Measurements from ENCODE around the gene FXYD5. TPM values are rescaled to one million over a fixed set of nuclear protein-coding genes. Genes with fewer than 3 reads are reported as not detected.

Gene FXYD5
- total and polyA plus RNA-seq, 9 donors: 13.3 to 28.1 (median 20.0) TPM

DNA sequence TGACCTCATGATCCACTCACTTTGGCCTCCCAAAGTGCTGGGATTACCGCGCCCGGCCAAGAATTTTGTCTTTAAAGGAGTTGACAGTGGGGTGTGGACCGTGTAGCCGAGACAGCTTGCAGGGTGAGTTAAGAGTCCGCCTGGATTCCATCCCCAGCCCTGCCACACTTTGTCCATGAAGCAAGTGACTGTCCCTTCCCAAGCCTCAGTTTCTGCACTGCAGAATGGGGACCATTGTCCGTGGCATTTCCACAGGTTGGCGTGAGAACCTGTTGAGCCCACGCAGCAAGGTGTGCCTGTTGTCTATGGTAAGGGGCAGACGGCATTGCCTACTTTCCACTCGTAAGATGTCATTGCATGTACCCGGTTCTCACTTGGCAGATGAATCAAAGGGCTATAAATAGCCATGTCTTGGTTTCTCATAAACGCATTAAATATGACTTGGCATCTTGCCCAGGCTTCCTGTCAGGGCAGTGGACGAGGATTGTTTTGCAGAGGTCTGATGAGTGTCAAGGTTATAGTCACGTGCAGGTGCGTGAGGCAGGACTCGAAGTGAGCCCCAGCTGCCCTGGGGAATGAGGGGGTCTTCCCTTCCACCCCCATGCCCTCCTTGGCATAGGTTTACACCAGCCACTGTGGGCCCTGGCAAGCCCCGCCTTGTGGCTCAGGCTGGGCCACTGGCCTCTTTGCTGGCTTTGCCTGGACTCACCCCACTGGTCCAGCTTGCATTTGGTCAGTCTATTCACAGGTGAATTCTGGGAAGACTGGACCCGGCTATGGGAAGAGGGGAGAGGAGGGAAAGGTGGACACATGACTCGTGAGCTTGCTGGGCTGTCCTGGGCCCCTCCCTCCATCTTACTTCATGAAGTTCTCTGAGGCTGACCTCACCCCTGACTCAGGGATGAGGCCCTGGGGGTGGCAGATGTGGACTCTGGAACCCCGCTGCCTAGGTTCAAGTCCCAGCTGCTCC is 59.4 kb downstream of the FXYD5 start:
- no peak overlapping the region for H3K4me3 ChIP-seq (ENCODE audit: low read length)
- 41% methylated on average over 9 of the region's 21 CpGs for WGBS (ENCODE audit: insufficient coverage)

DNA sequence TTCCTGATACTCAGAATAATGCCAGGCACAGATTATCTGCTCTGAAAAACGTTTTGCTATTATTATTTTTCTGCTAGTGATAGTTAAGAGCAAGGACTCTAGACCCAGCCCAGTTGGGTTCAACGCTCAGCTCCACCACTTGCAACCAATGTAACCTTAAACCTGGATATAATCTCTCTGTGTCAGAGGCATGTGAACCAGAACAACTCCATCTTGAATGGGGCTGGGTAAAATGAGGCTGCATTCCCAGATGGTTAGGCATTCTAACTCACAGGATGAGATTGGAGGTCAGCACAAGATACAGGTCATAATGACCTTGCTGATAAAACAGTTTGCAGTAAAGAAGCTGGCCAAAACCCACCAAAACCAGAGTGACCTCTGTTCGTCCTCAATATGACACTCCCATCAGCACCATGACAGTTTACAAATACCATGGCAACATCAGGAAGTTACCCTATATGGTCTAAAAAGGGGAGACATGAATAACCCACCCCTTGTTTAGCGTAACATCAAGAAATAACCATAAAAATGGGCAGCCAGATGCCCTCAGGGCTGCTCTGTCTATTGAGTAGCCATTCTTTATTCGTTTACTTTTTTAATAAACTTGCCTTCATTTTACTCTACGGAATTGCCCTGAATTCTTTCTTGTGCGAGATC is 60.4 kb downstream of the FXYD5 start:
- H3K27me3 ChIP-seq (ENCODE audit: control insufficient read depth, insufficient read depth, low read length): no peaks in the 10 kb centered on the region
- peaks cover 14% of the 10 kb centered on the region for H3K4me1 ChIP-seq (ENCODE audit: control insufficient read depth, insufficient read depth, low read length)
- no peak overlapping the region for H3K4me3 ChIP-seq (ENCODE audit: low read length)
- H3K9me3 ChIP-seq (replicated peaks; ENCODE audit: control insufficient read depth, low read depth, low read length): peaks cover 5% of the 10 kb centered on the region
- peak overlapping the region; percentile 88 for H3K27ac ChIP-seq (ENCODE audit: low read length)
- no peaks in the 10 kb centered on the region for H3K36me3 ChIP-seq (ENCODE audit: control insufficient read depth, insufficient read depth, low read length)
- DNase-seq: no peak
- 100% methylated on average over 2 of the region's 7 CpGs for WGBS (ENCODE audit: insufficient coverage)

More for the DNA sequence above, 59.4 kb downstream of the FXYD5 start:
- Histone ChIP-seq H3K36me3 (ENCODE audit: control insufficient read depth, insufficient read depth, low read length) (no peaks in the 10 kb centered on the region), H3K27me3 (ENCODE audit: control insufficient read depth, insufficient read depth, low read length) (no peaks in the 10 kb centered on the region), H3K9me3 (replicated peaks; ENCODE audit: control insufficient read depth, low read depth, low read length) (peaks cover 5% of the 10 kb centered on the region), H3K4me1 (ENCODE audit: control insufficient read depth, insufficient read depth, low read length) (peaks cover 14% of the 10 kb centered on the region), H3K27ac (ENCODE audit: low read length) (peak overlapping the region; percentile 88)
- peak; percentile 90 for DNase-seq

DNA sequence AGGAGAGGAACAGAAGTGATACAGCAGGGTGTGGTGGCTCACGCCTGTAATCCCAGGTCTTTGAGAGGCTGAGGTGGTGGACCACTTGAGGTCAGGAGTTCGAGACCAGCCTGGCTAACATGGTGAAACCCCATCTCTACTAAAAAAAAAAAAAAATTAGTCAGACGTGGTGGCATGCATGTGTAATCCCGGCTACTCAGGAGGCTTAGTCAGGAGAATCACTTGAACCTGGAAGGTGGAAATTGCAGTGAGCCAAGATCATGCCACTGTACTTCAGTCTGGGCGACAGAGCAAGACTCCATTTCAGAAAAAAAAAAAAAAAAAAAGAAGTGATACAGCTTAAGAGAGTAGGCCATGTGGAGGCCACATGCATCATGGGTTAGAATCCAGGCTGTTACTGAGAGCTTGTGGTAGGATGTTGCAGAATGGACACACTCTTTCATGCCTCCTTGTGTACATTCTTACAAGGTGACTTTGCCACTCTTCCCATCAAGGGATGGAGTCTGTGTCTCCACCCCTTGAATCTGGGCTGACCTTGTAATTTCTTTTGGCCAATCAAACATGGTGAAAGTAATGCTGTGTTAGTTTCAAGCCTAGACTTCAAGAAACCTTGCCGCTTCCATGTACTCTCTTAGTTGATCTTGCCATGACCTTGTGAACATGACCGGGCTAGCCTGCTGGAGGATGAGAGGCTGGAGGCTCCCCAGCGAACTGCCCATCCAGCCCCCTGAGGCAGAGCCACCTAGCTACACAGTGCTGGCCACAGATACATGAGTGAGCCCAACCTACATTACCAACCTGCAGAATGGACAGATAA is 61.7 kb downstream of the FXYD5 start:
- Histone ChIP-seq H3K27ac (ENCODE audit: low read length) (no peak overlapping the region), H3K27me3 (ENCODE audit: control insufficient read depth, insufficient read depth, low read length) (no peaks in the 10 kb centered on the region), H3K36me3 (ENCODE audit: control insufficient read depth, insufficient read depth, low read length) (no peaks in the 10 kb centered on the region), H3K4me1 (ENCODE audit: control insufficient read depth, insufficient read depth, low read length) (peaks cover 14% of the 10 kb centered on the region), H3K4me3 (ENCODE audit: low read length) (no peak overlapping the region), H3K9me3 (replicated peaks; ENCODE audit: control insufficient read depth, low read depth, low read length) (peaks cover 5% of the 10 kb centered on the region)
- WGBS (ENCODE audit: insufficient coverage): 82% methylated on average over 3 of the region's 8 CpGs
- no peak for DNase-seq

DNA sequence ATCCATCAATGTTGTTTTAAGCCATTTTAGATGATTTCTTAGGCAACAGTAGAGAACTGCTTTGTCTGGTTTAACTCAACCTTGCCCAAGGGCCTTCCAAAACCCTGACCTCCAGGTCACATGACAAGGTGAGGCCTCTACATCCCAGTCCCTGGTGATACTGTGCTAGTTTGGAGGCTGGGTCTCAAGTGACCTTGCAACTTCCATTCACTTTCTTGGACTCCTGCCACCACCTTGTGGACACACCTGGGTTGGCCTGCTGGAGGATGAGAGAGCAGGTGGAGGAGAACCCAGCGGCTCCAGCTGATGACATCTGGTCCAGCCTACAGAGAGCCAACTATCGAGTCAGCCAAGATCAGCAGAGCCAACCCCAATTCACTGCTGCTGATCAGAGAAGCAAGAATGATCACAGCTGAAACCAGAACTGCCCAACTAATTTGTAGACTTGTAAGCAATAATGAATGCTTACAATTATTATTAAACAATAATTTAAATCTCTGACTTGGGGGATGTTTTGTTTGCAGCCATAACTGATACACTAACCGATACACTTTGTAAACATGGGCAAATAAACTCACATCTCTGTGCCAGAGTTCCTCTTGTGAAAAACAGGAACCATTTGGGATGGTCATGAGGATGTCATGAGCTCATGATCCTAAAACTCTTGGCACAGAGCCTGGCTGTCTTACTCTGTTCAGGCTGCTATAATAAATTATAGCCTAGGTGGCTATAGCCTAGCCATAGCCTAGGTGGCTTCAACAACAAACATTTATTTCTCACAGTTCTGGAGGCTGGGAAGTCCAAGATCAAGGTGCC is 62.5 kb downstream of the FXYD5 start:
- DNase-seq: peak; percentile 72
- peaks cover 14% of the 10 kb centered on the region for H3K4me1 ChIP-seq (ENCODE audit: control insufficient read depth, insufficient read depth, low read length)
- H3K9me3 ChIP-seq (replicated peaks; ENCODE audit: control insufficient read depth, low read depth, low read length): peaks cover 5% of the 10 kb centered on the region
- no peak overlapping the region for H3K27ac ChIP-seq (ENCODE audit: low read length)
- 86% methylated on average over 1 of the region's 3 CpGs for WGBS (ENCODE audit: insufficient coverage)
- H3K27me3 ChIP-seq (ENCODE audit: control insufficient read depth, insufficient read depth, low read length): no peaks in the 10 kb centered on the region
- H3K4me3 ChIP-seq (ENCODE audit: low read length): no peak overlapping the region
- H3K36me3 ChIP-seq (ENCODE audit: control insufficient read depth, insufficient read depth, low read length): no peaks in the 10 kb centered on the region

DNA sequence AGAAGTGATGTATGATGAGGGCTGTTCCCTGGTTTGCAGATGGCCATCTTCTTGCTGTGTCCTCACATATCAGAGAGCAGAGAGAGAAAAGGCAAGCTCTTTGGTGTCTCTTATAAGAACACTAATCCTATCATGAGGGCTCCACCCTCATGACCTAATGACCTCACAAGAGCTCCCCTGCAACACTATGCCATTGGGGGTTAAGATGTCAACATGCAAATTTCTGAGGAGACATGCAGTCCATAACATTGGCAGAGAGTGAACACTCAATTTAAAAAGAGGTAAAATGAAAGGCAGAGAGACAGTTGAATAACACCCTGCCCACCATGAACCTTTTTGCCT is 63.1 kb downstream of the FXYD5 start:
- Histone ChIP-seq H3K27me3 (ENCODE audit: control insufficient read depth, insufficient read depth, low read length) (no peaks in the 10 kb centered on the region), H3K4me1 (ENCODE audit: control insufficient read depth, insufficient read depth, low read length) (peaks cover 11% of the 10 kb centered on the region), H3K27ac (ENCODE audit: low read length) (no peak overlapping the region), H3K36me3 (ENCODE audit: control insufficient read depth, insufficient read depth, low read length) (no peaks in the 10 kb centered on the region), H3K9me3 (replicated peaks; ENCODE audit: control insufficient read depth, low read depth, low read length) (peaks cover 5% of the 10 kb centered on the region), H3K4me3 (ENCODE audit: low read length) (no peak overlapping the region)
- DNase-seq: no peak

DNA sequence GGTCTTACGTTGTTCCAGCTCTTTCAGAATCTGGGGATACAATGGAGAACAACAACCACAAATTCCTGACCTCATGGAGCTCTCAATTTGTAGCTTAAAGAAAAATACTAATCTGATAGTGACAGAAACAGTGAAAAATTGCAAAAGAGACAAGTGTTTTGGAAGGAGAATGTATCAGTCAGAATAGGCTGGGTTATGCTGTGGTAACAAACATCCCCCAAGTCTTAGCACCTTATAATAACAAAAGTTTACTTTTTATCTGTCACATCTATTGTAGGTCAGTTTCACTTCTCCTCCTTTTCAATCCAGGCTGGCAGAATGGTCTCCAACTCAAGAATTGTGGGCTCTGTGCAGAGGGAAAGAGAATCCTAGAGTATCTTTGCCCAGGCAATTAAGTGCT is 64.5 kb downstream of the FXYD5 start:
- Histone ChIP-seq H3K27ac (ENCODE audit: low read length) (no peak overlapping the region), H3K27me3 (ENCODE audit: control insufficient read depth, insufficient read depth, low read length) (no peaks in the 10 kb centered on the region), H3K4me3 (ENCODE audit: low read length) (no peak overlapping the region), H3K36me3 (ENCODE audit: control insufficient read depth, insufficient read depth, low read length) (no peaks in the 10 kb centered on the region), H3K4me1 (ENCODE audit: control insufficient read depth, insufficient read depth, low read length) (peaks cover 6% of the 10 kb centered on the region), H3K9me3 (replicated peaks; ENCODE audit: control insufficient read depth, low read depth, low read length) (peaks cover 7% of the 10 kb centered on the region)
- WGBS (ENCODE audit: insufficient coverage): no CpG with 5 or more reads among the region's 1 CpG
- no peak for DNase-seq

Other genes with a start within 250 kb of the FXYD5 start
- gene ZNF30, start 227.8 kb upstream of the FXYD5 start, total RNA-seq: 3.9 TPM
- 1 to 10 TPM; 2.8 to 4.9 (median 3.6) TPM for gene ZNF30, start 227.8 kb upstream of the FXYD5 start, polyA plus RNA-seq (ENCODE audit: insufficient read depth in 1 of 8, insufficient read length in 8 of 8, low replicate concordance in 1 of 8)
- gene ZNF792, start 190.5 kb upstream of the FXYD5 start, total RNA-seq: 5.1 TPM
- 1 to 10 TPM; 2.1 to 3.3 (median 2.5) TPM for gene ZNF792, start 190.5 kb upstream of the FXYD5 start, polyA plus RNA-seq (ENCODE audit: insufficient read depth in 1 of 8, insufficient read length in 8 of 8, low replicate concordance in 1 of 8)
- 16.0 TPM for gene GRAMD1A, start 154.4 kb upstream of the FXYD5 start, total RNA-seq
- gene GRAMD1A, start 154.4 kb upstream of the FXYD5 start, polyA plus RNA-seq (ENCODE audit: insufficient read depth in 1 of 8, insufficient read length in 8 of 8, low replicate concordance in 1 of 8): 10 to 100 TPM; 33.3 to 48.0 (median 38.4) TPM
- gene SCN1B, start 124.3 kb upstream of the FXYD5 start, total RNA-seq: 3.2 TPM
- 1 to 10 TPM; 3.0 to 6.7 (median 3.7) TPM for gene SCN1B, start 124.3 kb upstream of the FXYD5 start, polyA plus RNA-seq (ENCODE audit: insufficient read depth in 1 of 8, insufficient read length in 8 of 8, low replicate concordance in 1 of 8)
- 0.13 TPM for gene HPN, start 113.0 kb upstream of the FXYD5 start, total RNA-seq
- gene HPN, start 113.0 kb upstream of the FXYD5 start, polyA plus RNA-seq (ENCODE audit: insufficient read depth in 1 of 8, insufficient read length in 8 of 8, low replicate concordance in 1 of 8): 10 to 100 TPM in 1 of 8 donors, 1 to 10 TPM in 1, under 1 TPM in 5, not detected in 1; 0.14 to 15.6 (median 0.50) TPM
- gene FXYD3, start 38.9 kb upstream of the FXYD5 start, total RNA-seq: 0.35 TPM
- 1 to 10 TPM in 3 of 8 donors, under 1 TPM in 4, not detected in 1; 0.31 to 9.3 (median 0.65) TPM for gene FXYD3, start 38.9 kb upstream of the FXYD5 start, polyA plus RNA-seq (ENCODE audit: insufficient read depth in 1 of 8, insufficient read length in 8 of 8, low replicate concordance in 1 of 8)
- gene LGI4, start 19.7 kb upstream of the FXYD5 start, total RNA-seq: 8.6 TPM
- 10 to 100 TPM in 6 of 8 donors, 1 to 10 TPM in 2; 8.4 to 16.3 (median 11.3) TPM for gene LGI4, start 19.7 kb upstream of the FXYD5 start, polyA plus RNA-seq (ENCODE audit: insufficient read depth in 1 of 8, insufficient read length in 8 of 8, low replicate concordance in 1 of 8)
- 152 TPM for gene FXYD1, start 15.9 kb upstream of the FXYD5 start, total RNA-seq
- 100 to 1,000 TPM; 144 to 301 (median 206) TPM for gene FXYD1, start 15.9 kb upstream of the FXYD5 start, polyA plus RNA-seq (ENCODE audit: insufficient read depth in 1 of 8, insufficient read length in 8 of 8, low replicate concordance in 1 of 8)
- 0.71 TPM for gene FXYD7, start 11.5 kb upstream of the FXYD5 start, total RNA-seq
- 1 to 10 TPM in 2 of 8 donors, under 1 TPM in 6; 0.38 to 1.4 (median 0.63) TPM for gene FXYD7, start 11.5 kb upstream of the FXYD5 start, polyA plus RNA-seq (ENCODE audit: insufficient read depth in 1 of 8, insufficient read length in 8 of 8, low replicate concordance in 1 of 8)
- not detected for gene FAM187B, start 74.0 kb downstream of the FXYD5 start, total RNA-seq
- gene FAM187B, start 74.0 kb downstream of the FXYD5 start, polyA plus RNA-seq (ENCODE audit: insufficient read depth in 1 of 8, insufficient read length in 8 of 8, low replicate concordance in 1 of 8): not detected
- gene LSR, start 94.3 kb downstream of the FXYD5 start, total RNA-seq: 2.9 TPM
- gene LSR, start 94.3 kb downstream of the FXYD5 start, polyA plus RNA-seq (ENCODE audit: insufficient read depth in 1 of 8, insufficient read length in 8 of 8, low replicate concordance in 1 of 8): 10 to 100 TPM in 1 of 8 donors, 1 to 10 TPM in 7; 3.2 to 15.2 (median 5.7) TPM
- gene USF2, start 114.2 kb downstream of the FXYD5 start, total RNA-seq: 44.9 TPM
- gene USF2, start 114.2 kb downstream of the FXYD5 start, polyA plus RNA-seq (ENCODE audit: insufficient read depth in 1 of 8, insufficient read length in 8 of 8, low replicate concordance in 1 of 8): 100 to 1,000 TPM; 102 to 132 (median 109) TPM
- gene HAMP, start 127.8 kb downstream of the FXYD5 start, total RNA-seq: 0.18 TPM
- gene HAMP, start 127.8 kb downstream of the FXYD5 start, polyA plus RNA-seq (ENCODE audit: insufficient read depth in 1 of 8, insufficient read length in 8 of 8, low replicate concordance in 1 of 8): under 1 TPM in 7 of 8 donors, not detected in 1; 0.04 to 0.41 (median 0.10) TPM
- 2.6 TPM for gene MAG, start 137.4 kb downstream of the FXYD5 start, total RNA-seq
- gene MAG, start 137.4 kb downstream of the FXYD5 start, polyA plus RNA-seq (ENCODE audit: insufficient read depth in 1 of 8, insufficient read length in 8 of 8, low replicate concordance in 1 of 8): 1 to 10 TPM in 3 of 8 donors, under 1 TPM in 5; 0.16 to 2.5 (median 0.48) TPM
- gene CD22, start 174.5 kb downstream of the FXYD5 start, total RNA-seq: 3.3 TPM
- gene CD22, start 174.5 kb downstream of the FXYD5 start, polyA plus RNA-seq (ENCODE audit: insufficient read depth in 1 of 8, insufficient read length in 8 of 8, low replicate concordance in 1 of 8): 1 to 10 TPM in 3 of 8 donors, under 1 TPM in 5; 0.55 to 8.9 (median 0.92) TPM
- gene FFAR1, start 193.2 kb downstream of the FXYD5 start, total RNA-seq: 0.04 TPM
- under 1 TPM in 2 of 8 donors, not detected in 6; 0.07 to 0.14 TPM for gene FFAR1, start 193.2 kb downstream of the FXYD5 start, polyA plus RNA-seq (ENCODE audit: insufficient read depth in 1 of 8, insufficient read length in 8 of 8, low replicate concordance in 1 of 8)
- gene FFAR3, start 203.7 kb downstream of the FXYD5 start, total RNA-seq: 0.22 TPM
- gene FFAR3, start 203.7 kb downstream of the FXYD5 start, polyA plus RNA-seq (ENCODE audit: insufficient read depth in 1 of 8, insufficient read length in 8 of 8, low replicate concordance in 1 of 8): under 1 TPM in 5 of 8 donors, not detected in 3; 0.06 to 0.24 (median 0.16) TPM
- not detected for gene GPR42, start 216.3 kb downstream of the FXYD5 start, total RNA-seq
- under 1 TPM in 1 of 8 donors, not detected in 7; 0.15 TPM for gene GPR42, start 216.3 kb downstream of the FXYD5 start, polyA plus RNA-seq (ENCODE audit: insufficient read depth in 1 of 8, insufficient read length in 8 of 8, low replicate concordance in 1 of 8)

All from muscle of leg (tissue), 11 donors.